Right hindlimb (tissue), 1 donor: Measurements from ENCODE around the gene KRTAP4-5.
"Not testable (repeated sequence)": the region's sequence is repeated elsewhere in the genome, so short reads cannot be mapped to it uniquely, and the experiment has no call there.

ENCODE experiments used
- DNase-seq: peaks from one replicate; pipeline ENCODE4 v3.0.0-alpha.2; 2018

KRTAP4-5 gene

GRCh38 chr17:41105347-41105746, 44.3 kb downstream of the KRTAP4-5 start, which contains the start of gene KRTAP4-9:
Gene KRTAP4-9, plus strand, starts transcription at chr17:41105389. Its CDS starts 0 bp downstream, at chr17:41105389.
- not testable (repeated sequence) for DNase-seq

- DNase-seq = not testable (repeated sequence)
Observed at GRCh38 chr17:41104386-41105038, 45.1 kb downstream of the KRTAP4-5 start.

- DNase-seq = no peak
Observed at GRCh38 chr17:41103896-41104295, 45.7 kb downstream of the KRTAP4-5 start.

- DNase-seq = no peak
Observed at GRCh38 chr17:41101586-41102259, 47.9 kb downstream of the KRTAP4-5 start, which contains the start of gene KRTAP4-16. Gene KRTAP4-16, minus strand, starts transcription at chr17:41102209. Its CDS starts 0 bp downstream, at chr17:41102209.

GRCh38 chr17:41099682-41100480, 49.7 kb downstream of the KRTAP4-5 start:
- not testable (repeated sequence) for DNase-seq
